Ovary (tissue), 9 donors: ENCODE measurements around the gene PHF2. TPM values are rescaled to one million over a fixed set of nuclear protein-coding genes. Genes with fewer than 3 reads are reported as not detected.
A peak's percentile ranks its signal among the peaks of the same experiment; 100 is the strongest.

Experiments used
- DNase-seq, 5 donors: peaks; one replicate each; pipeline ENCODE4 v3.0.0-alpha.2; 2019 to 2020
- H3K27ac ChIP-seq, 2 donors: fragments of 200-600 bp; one replicate each; pipeline versions ENCODE4 v1.5.1 to v1.8.0; 2019 to 2022
- H3K27me3 ChIP-seq: fragments of 200-600 bp; one replicate; pipeline ENCODE4 v1.8.0; 2022
- H3K36me3 ChIP-seq: fragments of 200-600 bp; sonication (generic); one replicate; pipeline ENCODE4 v1.5.1; 2019
- H3K4me1 ChIP-seq: one replicate; pipeline ENCODE4 v1.8.1; 2013; ENCODE audit warnings: mild to moderate bottlenecking, moderate library complexity; ENCODE audit not compliant: insufficient read depth
- H3K4me3 ChIP-seq: fragments of 200-600 bp; sonication (generic); one replicate; pipeline ENCODE4 v1.5.1; 2017
- H3K9me3 ChIP-seq, 2 donors: fragments of 200-600 bp in 1 of 2; sonication (generic) in 1 of 2; one replicate each; pipeline versions ENCODE4 v1.5.1 to v1.8.1; 2013 to 2019; ENCODE audit warnings: mild to moderate bottlenecking in 1 of 2, moderate library complexity in 1 of 2
- CTCF ChIP-seq, 3 donors: fragments of 450-650 bp in 2 of 3; fragments of 200-600 bp in 1 of 3; IDR thresholded peaks; one replicate each; pipeline versions ENCODE4 v1.5.1 to v1.8.0; 2016 to 2022; ENCODE audit warnings: antibody characterized with exemption in 3 of 3, mild to moderate bottlenecking in 1 of 3
- EP300 ChIP-seq: sonication (generic); formaldehyde crosslinking; IDR thresholded peaks from one replicate; pipeline ENCODE4 v1.6.1; 2017; ENCODE audit warnings: antibody characterized with exemption
- POLR2A ChIP-seq: fragments of 450-650 bp; IDR thresholded peaks from one replicate; pipeline ENCODE4 v1.6.1; 2017; ENCODE audit warnings: antibody characterized with exemption, mild to moderate bottlenecking, moderate library complexity
- WGBS, 3 donors: extraction: QIAGEN DNeasy Blood & Tissue Kit in 1 of 3; methylation state at CpG; one replicate each; pipeline versions ENCODE4 v1.1.5 to v1.1.7; 2013 to 2017; 5-methylcytosine and 5-hydroxymethylcytosine counted together
- intact Hi-C, 4 donors: fragments of 100-400 bp; cut with DNase I; formaldehyde crosslinking; loops; one replicate each; pipeline versions ENCODE4 v1.11.0 to v1.15.1; 2022 to 2023
- polyA plus RNA-seq, 2 donors: library from polyadenylated mRNA; stranded (reverse); fragments of 200-250 nt in 1 of 2; fragments of 350-450 nt in 1 of 2; fragmentation: Illumina TruSeq in 1 of 2; extraction: RNeasy Lipid Tissue Mini Kit (QIAGEN cat#74804) in 1 of 2; gene quantifications; one replicate each; pipeline ENCODE4 v1.2.3, GENCODE V29; 2013 to 2014
- total RNA-seq, 7 donors: library from RNA; depleted of rRNA in 2 of 7; stranded (reverse); fragments of >200 nt in 2 of 7; fragmentation: NEBNext Ultra II Directional in 3 of 7; extraction: Animal tissue kit (Norgen Biotek cat#: 25700) in 3 of 7; gene quantifications; one replicate each; pipeline versions ENCODE4 v1.1.0 to v1.2.4, GENCODE V29; 2016 to 2023
- donor health status: DM: no; HTN: no; CAD: no; lungs with moderate emphysema.
- donor health status: DM: no; HTN: no; CAD: no.
- donor health status: Bipolar disorder and iron deficiency.
- donor health status: DM: yes; HTN: yes; CAD: no.
- donor health status: DM: no; HTN: no; CAD: no.
- donor health status: DM: yes; HTN: yes; CAD: no.

PHF2 gene
- total and polyA plus RNA-seq, 9 donors: 20.3 to 50.1 (median 39.7) TPM

GRCh38 chr9:93585259-93585658 is 8.9 kb downstream of the PHF2 start:
- Histone ChIP-seq H3K27ac (no peak overlapping the region), H3K9me3 (no peaks in the 10 kb centered on the region), H3K27me3 (no peaks in the 10 kb centered on the region), H3K4me1 (peaks cover 9% of the 10 kb centered on the region), H3K4me3 (no peak overlapping the region), H3K36me3 (no peaks in the 10 kb centered on the region)
- intact Hi-C loops: loop anchor here in 1 of 4 donors (10.0 kb wide), 1 partner anchor 60 kb away; no protein-coding TSS in a partner anchor
- WGBS, 3 donors: 92 to 97% (median 96%) methylated on average over 4 of the region's 4 CpGs
- TF ChIP-seq EP300 (no peak), POLR2A (no peak), CTCF (IDR thresholded peaks at IDR 0.05) (no peak)
- DNase-seq: peak in 3 of 5 donors; percentile 6 to 28 (median 18)

- no peak overlapping the region for H3K4me3 ChIP-seq
- 97 to 99% (median 97%) methylated on average over 4 of the region's 4 CpGs for WGBS, 3 donors
- TF ChIP-seq CTCF (IDR thresholded peaks at IDR 0.05) (no peak), POLR2A (no peak), EP300 (no peak)
- no peaks in the 10 kb centered on the region for H3K36me3 ChIP-seq
- H3K9me3 ChIP-seq: no peaks in the 10 kb centered on the region
- no peak overlapping the region for H3K27ac ChIP-seq
- no peaks in the 10 kb centered on the region for H3K27me3 ChIP-seq
- intact Hi-C loops: loop anchor here in 1 of 4 donors (10.0 kb wide), 1 partner anchor 59 kb away; no protein-coding TSS in a partner anchor
- H3K4me1 ChIP-seq: peaks cover 9% of the 10 kb centered on the region
- DNase-seq: peak in 1 of 5 donors; percentile 7
Measured at GRCh38 chr9:93585695-93586094, 9.3 kb downstream of the PHF2 start.

GRCh38 chr9:93586290-93587057 is 10.1 kb downstream of the PHF2 start:
- no peaks in the 10 kb centered on the region for H3K36me3 ChIP-seq
- 85 to 93% (median 89%) methylated on average over 12 to 13 of the region's 13 CpGs for WGBS, 3 donors
- no peak overlapping the region for H3K4me3 ChIP-seq
- H3K27ac ChIP-seq: no peak overlapping the region
- H3K9me3 ChIP-seq: no peaks in the 10 kb centered on the region
- TF ChIP-seq POLR2A (no peak), CTCF (IDR thresholded peaks at IDR 0.05) (no peak), EP300 (no peak)
- H3K4me1 ChIP-seq: peaks cover 9% of the 10 kb centered on the region
- intact Hi-C loops: loop anchor here in 1 of 4 donors (10.0 kb wide), 1 partner anchor 58 kb away; no protein-coding TSS in a partner anchor
- DNase-seq: peak in 2 of 5 donors; percentile 12 to 26
- H3K27me3 ChIP-seq: no peaks in the 10 kb centered on the region

- WGBS, 3 donors: 86 to 93% (median 88%) methylated on average over 7 of the region's 7 CpGs
- intact Hi-C loops: loop anchor here in 1 of 4 donors (10.0 kb wide), 1 partner anchor 58 kb away; no protein-coding TSS in a partner anchor
- Histone ChIP-seq H3K36me3 (no peaks in the 10 kb centered on the region), H3K4me3 (no peak overlapping the region), H3K27me3 (no peaks in the 10 kb centered on the region), H3K4me1 (peaks cover 9% of the 10 kb centered on the region), H3K9me3 (no peaks in the 10 kb centered on the region), H3K27ac (no peak overlapping the region)
- TF ChIP-seq POLR2A (no peak), EP300 (no peak), CTCF (IDR thresholded peaks at IDR 0.05) (no peak)
- peak in 2 of 5 donors; percentile 7 to 11 for DNase-seq
Measured at GRCh38 chr9:93587284-93587650, 10.9 kb downstream of the PHF2 start.
